ENCODE data around the gene CEP97.

- TF ChIP-seq, protein P1, sequence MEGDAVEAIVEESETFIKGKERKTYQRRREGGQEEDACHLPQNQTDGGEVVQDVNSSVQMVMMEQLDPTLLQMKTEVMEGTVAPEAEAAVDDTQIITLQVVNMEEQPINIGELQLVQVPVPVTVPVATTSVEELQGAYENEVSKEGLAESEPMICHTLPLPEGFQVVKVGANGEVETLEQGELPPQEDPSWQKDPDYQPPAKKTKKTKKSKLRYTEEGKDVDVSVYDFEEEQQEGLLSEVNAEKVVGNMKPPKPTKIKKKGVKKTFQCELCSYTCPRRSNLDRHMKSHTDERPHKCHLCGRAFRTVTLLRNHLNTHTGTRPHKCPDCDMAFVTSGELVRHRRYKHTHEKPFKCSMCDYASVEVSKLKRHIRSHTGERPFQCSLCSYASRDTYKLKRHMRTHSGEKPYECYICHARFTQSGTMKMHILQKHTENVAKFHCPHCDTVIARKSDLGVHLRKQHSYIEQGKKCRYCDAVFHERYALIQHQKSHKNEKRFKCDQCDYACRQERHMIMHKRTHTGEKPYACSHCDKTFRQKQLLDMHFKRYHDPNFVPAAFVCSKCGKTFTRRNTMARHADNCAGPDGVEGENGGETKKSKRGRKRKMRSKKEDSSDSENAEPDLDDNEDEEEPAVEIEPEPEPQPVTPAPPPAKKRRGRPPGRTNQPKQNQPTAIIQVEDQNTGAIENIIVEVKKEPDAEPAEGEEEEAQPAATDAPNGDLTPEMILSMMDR (IDR thresholded peaks at IDR 0.05; ENCODE audit: low read depth, low read length) = no peak
- no peak for TF ChIP-seq EZH2phosphoT487 (IDR thresholded peaks at IDR 0.05; ENCODE audit: low read depth)
These were observed 21.7 kb upstream of the CEP97 start for GRCh38 chr3:101702726-101703125.

Data from OCI-LY3 (cell line).